KMS-11 (cell line): ENCODE data around the gene KLK8.

Experiments used
- H2AFZ ChIP-seq: fragments of 200-600 bp; sonication (generic); 2 replicates; pipeline ENCODE4 v1.6.1; 2016; ENCODE audit warnings: antibody characterized with exemption, mixed run types, low read depth
- H3K27ac ChIP-seq: fragments of 200-600 bp; sonication (generic); 2 replicates; pipeline ENCODE4 v1.6.1; 2016; ENCODE audit warnings: mild to moderate bottlenecking, mixed run types
- H3K27me3 ChIP-seq: fragments of 200-600 bp; sonication (generic); 2 replicates; pipeline ENCODE4 v1.6.1; 2017; ENCODE audit warnings: mild to moderate bottlenecking, low read depth, mixed run types, moderate library complexity; ENCODE audit not compliant: insufficient read depth
- H3K36me3 ChIP-seq: fragments of 200-600 bp; sonication (generic); 2 replicates; pipeline ENCODE4 v1.6.1; 2017; ENCODE audit warnings: mild to moderate bottlenecking, mixed run types; ENCODE audit not compliant: insufficient read depth
- H3K4me1 ChIP-seq: fragments of 200-600 bp; sonication (generic); 2 replicates; pipeline ENCODE4 v1.6.1; 2016; ENCODE audit warnings: mild to moderate bottlenecking, low read depth, mixed run types; ENCODE audit not compliant: poor library complexity, severe bottlenecking
- H3K4me2 ChIP-seq: fragments of 200-600 bp; sonication (generic); 2 replicates; pipeline ENCODE4 v1.7.0; 2016; ENCODE audit warnings: mild to moderate bottlenecking, mixed run types
- H3K4me3 ChIP-seq: fragments of 200-600 bp; sonication (generic); IDR thresholded peaks from 2 replicates; pipeline ENCODE4 v1.6.1; 2017; ENCODE audit warnings: low read depth, low read length, mixed read lengths; ENCODE audit not compliant: insufficient read depth
- H3K79me2 ChIP-seq: fragments of 200-600 bp; sonication (generic); 2 replicates; pipeline ENCODE4 v1.6.1; 2016; ENCODE audit warnings: low read depth, mixed run types; ENCODE audit not compliant: insufficient read depth
- H3K9ac ChIP-seq: fragments of 200-600 bp; sonication (generic); 2 replicates; pipeline ENCODE4 v1.6.1; 2016; ENCODE audit warnings: mild to moderate bottlenecking, mixed run types
- H4K20me1 ChIP-seq: fragments of 200-600 bp; sonication (generic); 2 replicates; pipeline ENCODE4 v1.6.1; 2016; ENCODE audit warnings: mild to moderate bottlenecking, mixed run types; ENCODE audit not compliant: insufficient read depth
- CTCF ChIP-seq: fragments of 200-600 bp; sonication (generic); conservative IDR thresholded peaks from 2 replicates; pipeline ENCODE4 v1.6.1; 2017; ENCODE audit warnings: low read depth, mild to moderate bottlenecking, antibody characterized with exemption, low read length, moderate library complexity, mixed read lengths

The KLK8 gene

GRCh38 chr19:51024924-51025323 lies 23.5 kb upstream of the KLK8 start:
- no peaks in the 10 kb centered on the region for H3K79me2 ChIP-seq
- H3K4me3 ChIP-seq = no peak overlapping the region
- H3K27ac ChIP-seq = no peak overlapping the region
- TF ChIP-seq CTCF = no peak
- no peak overlapping the region for H3K4me2 ChIP-seq
- no peaks in the 10 kb centered on the region for H4K20me1 ChIP-seq
- peaks cover 2% of the 10 kb centered on the region; the same call in 1 of the 2 replicates for H3K27me3 ChIP-seq
- no peaks in the 10 kb centered on the region for H3K36me3 ChIP-seq
- H2AFZ ChIP-seq = no peak overlapping the region
- H3K9ac ChIP-seq = no peak overlapping the region
- no peaks in the 10 kb centered on the region for H3K4me1 ChIP-seq

GRCh38 chr19:51023946-51024345 lies 22.5 kb upstream of the KLK8 start:
- no peaks in the 10 kb centered on the region for H3K79me2 ChIP-seq
- H3K4me1 ChIP-seq = no peaks in the 10 kb centered on the region
- H3K9ac ChIP-seq = no peak overlapping the region
- no peak overlapping the region for H3K4me3 ChIP-seq
- H3K27ac ChIP-seq = no peak overlapping the region
- no peaks in the 10 kb centered on the region for H3K36me3 ChIP-seq
- H3K4me2 ChIP-seq = no peak overlapping the region
- H4K20me1 ChIP-seq = no peaks in the 10 kb centered on the region
- no peak overlapping the region for H2AFZ ChIP-seq
- TF ChIP-seq CTCF = no peak
- peaks cover 2% of the 10 kb centered on the region; the same call in 1 of the 2 replicates for H3K27me3 ChIP-seq

- Histone ChIP-seq H3K79me2 (no peaks in the 10 kb centered on the region), H2AFZ (no peak overlapping the region), H3K4me3 (no peak overlapping the region), H3K36me3 (no peaks in the 10 kb centered on the region), H3K27me3 (peaks cover 2% of the 10 kb centered on the region; the same call in 1 of the 2 replicates), H3K4me1 (no peaks in the 10 kb centered on the region), H3K27ac (no peak overlapping the region), H3K9ac (no peak overlapping the region), H3K4me2 (no peak overlapping the region), H4K20me1 (no peaks in the 10 kb centered on the region)
- no peak for TF ChIP-seq CTCF
These were observed 21.1 kb upstream of the KLK8 start for GRCh38 chr19:51022526-51022925.

GRCh38 chr19:51020988-51021651 lies 19.7 kb upstream of the KLK8 start:
- peak; percentile 45; the same call in 1 of the 2 replicates for TF ChIP-seq CTCF
- no peaks in the 10 kb centered on the region for H3K79me2 ChIP-seq
- no peak overlapping the region for H3K27ac ChIP-seq
- H3K9ac ChIP-seq = no peak overlapping the region
- no peaks in the 10 kb centered on the region for H3K36me3 ChIP-seq
- H3K4me2 ChIP-seq = no peak overlapping the region
- no peak overlapping the region for H2AFZ ChIP-seq
- no peaks in the 10 kb centered on the region for H3K4me1 ChIP-seq
- H3K4me3 ChIP-seq = no peak overlapping the region
- no peaks in the 10 kb centered on the region for H4K20me1 ChIP-seq
- H3K27me3 ChIP-seq = peaks cover 2% of the 10 kb centered on the region; the same call in 1 of the 2 replicates
